Thyroid gland (tissue), 4 donors: Measurements from ENCODE around the gene RASL11B. TPM values are rescaled to one million over a fixed set of nuclear protein-coding genes. Genes with fewer than 3 reads are reported as not detected.
"Not testable (repeated sequence)": the region's sequence is repeated elsewhere in the genome, so short reads cannot be mapped to it uniquely, and the experiment has no call there.

Experiments
- DNase-seq, 2 donors: peaks; one replicate each; pipeline ENCODE4 v3.0.0-alpha.2; 2019
- H3K27ac ChIP-seq, 3 donors: fragments of 200-600 bp; sonication (generic); 1 replicate in 2 of 3; 2 replicates in 1 of 3; pipeline ENCODE4 v1.5.1; 2016 to 2019; ENCODE audit warnings: mild to moderate bottlenecking in 1 of 3, moderate library complexity in 1 of 3
- H3K27me3 ChIP-seq: fragments of 200-600 bp; sonication (generic); one replicate; pipeline ENCODE4 v1.5.1; 2019
- H3K36me3 ChIP-seq, 2 donors: fragments of 200-600 bp; sonication (generic); one replicate each; pipeline ENCODE4 v1.5.1; 2016 to 2019
- H3K4me1 ChIP-seq, 2 donors: fragments of 200-600 bp; sonication (generic); one replicate each; pipeline ENCODE4 v1.5.1; 2017 to 2019
- H3K4me3 ChIP-seq, 3 donors: fragments of 200-600 bp; sonication (generic); replicated peaks in 1 of 3; 1 replicate in 2 of 3; 2 replicates in 1 of 3; pipeline ENCODE4 v1.5.1; 2016; ENCODE audit warnings: mild to moderate bottlenecking in 1 of 3
- H3K9me3 ChIP-seq: fragments of 200-600 bp; sonication (generic); one replicate; pipeline ENCODE4 v1.5.1; 2017
- CTCF ChIP-seq, 6 experiments: fragments of 200-600 bp in 3 of 6; fragments of 450-650 bp in 3 of 6; sonication (generic) in 3 of 6; IDR thresholded peaks; one replicate each; pipeline ENCODE4 v1.5.1; 2016 to 2019; ENCODE audit warnings: antibody characterized with exemption in 6 of 6, mild to moderate bottlenecking in 2 of 6, inconsistent platforms in 1 of 6, moderate library complexity in 1 of 6
- POLR2A ChIP-seq, 2 donors: fragments of 450-650 bp; IDR thresholded peaks; one replicate each; pipeline ENCODE4 v1.6.1; 2017; ENCODE audit warnings: antibody characterized with exemption in 2 of 2, mild to moderate bottlenecking in 2 of 2, moderate library complexity in 1 of 2
- WGBS, 2 donors: methylation state at CpG; one replicate each; pipeline ENCODE4 v1.1.5; 2017; 5-methylcytosine and 5-hydroxymethylcytosine counted together
- intact Hi-C: fragments of 100-400 bp; cut with DNase I; formaldehyde crosslinking; loops from one replicate; pipeline ENCODE4 v1.15.1; 2023
- total RNA-seq, 4 donors: library from RNA; depleted of rRNA; stranded (reverse); fragments of >200 nt; gene quantifications; one replicate each; pipeline ENCODE4 v1.2.3, GENCODE V29; 2016

RASL11B gene
- total RNA-seq, 4 donors from 2014 or later = 0.45 to 3.6 (median 0.60) TPM

- WGBS, 2 donors = 96 to 100% methylated on average over 6 of the region's 6 CpGs
- Histone ChIP-seq H3K27me3 (no peaks in the 10 kb centered on the region), H3K9me3 (no peaks in the 10 kb centered on the region), H3K36me3 (no peaks in the 10 kb centered on the region), H3K4me3 (no peak overlapping the region), H3K27ac (no peak overlapping the region), H3K4me1 (peaks cover 3 to 11% of the 10 kb centered on the region in 2 donors)
- no peak for TF ChIP-seq CTCF (IDR thresholded peaks at IDR 0.05)
- no peak for TF ChIP-seq POLR2A (IDR thresholded peaks at IDR 0.05)
- intact Hi-C loops = no loop called here
- DNase-seq = no peak
Measured at GRCh38 chr4:52824270-52824602, 37.9 kb upstream of the RASL11B start.

GRCh38 chr4:52824603-52825459 is 37.3 kb upstream of the RASL11B start:
- TF ChIP-seq POLR2A (IDR thresholded peaks at IDR 0.05) (no peak), CTCF (IDR thresholded peaks at IDR 0.05) (no peak)
- WGBS, 2 donors = 47 to 57% methylated on average over 10 to 11 of the region's 12 CpGs
- intact Hi-C loops = no loop called here
- Histone ChIP-seq H3K27me3 (no peaks in the 10 kb centered on the region), H3K36me3 (no peaks in the 10 kb centered on the region), H3K4me3 (no peak overlapping the region), H3K4me1 (peaks cover 3 to 11% of the 10 kb centered on the region in 2 donors), H3K9me3 (no peaks in the 10 kb centered on the region), H3K27ac (peak overlapping the region in 2 of 3 donors; percentile 20)
- DNase-seq = peak; percentile 39 to 60

- DNase-seq = no peak
Measured at GRCh38 chr4:52825460-52826090, 36.5 kb upstream of the RASL11B start.

GRCh38 chr4:52833941-52834525 is 28.1 kb upstream of the RASL11B start:
- no peaks in the 10 kb centered on the region for H3K4me1 ChIP-seq
- intact Hi-C loops = no loop called here
- TF ChIP-seq POLR2A (IDR thresholded peaks at IDR 0.05) (no peak), CTCF (IDR thresholded peaks at IDR 0.05) (no peak)
- DNase-seq = peak in 1 of 2 donors; percentile 7
- no peak overlapping the region for H3K4me3 ChIP-seq
- 44 to 54% methylated on average over 3 of the region's 3 CpGs for WGBS, 2 donors
- H3K9me3 ChIP-seq = no peaks in the 10 kb centered on the region
- no peak overlapping the region for H3K27ac ChIP-seq
- no peaks in the 10 kb centered on the region for H3K36me3 ChIP-seq
- no peaks in the 10 kb centered on the region for H3K27me3 ChIP-seq

More at GRCh38 chr4:52825460-52826090, 36.5 kb upstream of the RASL11B start:
- Histone ChIP-seq H3K27me3 (no peaks in the 10 kb centered on the region), H3K4me3 (no peak overlapping the region), H3K36me3 (no peaks in the 10 kb centered on the region), H3K4me1 (peaks cover 3 to 11% of the 10 kb centered on the region in 2 donors), H3K9me3 (no peaks in the 10 kb centered on the region), H3K27ac (peak overlapping the region in 2 of 3 donors; percentile 20)
- TF ChIP-seq CTCF (IDR thresholded peaks at IDR 0.05) (no peak), POLR2A (IDR thresholded peaks at IDR 0.05) (no peak)
- intact Hi-C loops = no loop called here
- WGBS, 2 donors = 50 to 54% methylated on average over 3 of the region's 3 CpGs

GRCh38 chr4:52834641-52835456 is 27.3 kb upstream of the RASL11B start:
- intact Hi-C loops, H3K27ac ChIP-seq, H3K36me3 ChIP-seq, DNase-seq, H3K27me3 ChIP-seq, H3K9me3 ChIP-seq, H3K4me1 ChIP-seq, H3K4me3 ChIP-seq: not testable (repeated sequence)
- WGBS, 2 donors = 89 to 92% methylated on average over 8 of the region's 8 CpGs
